Embryonic facial prominence (tissue), 1 donor: ENCODE results near the gene JAKMIP2.
A peak's percentile ranks its signal among the peaks of the same experiment; 100 is the strongest.
"Not testable (repeated sequence)": the region's sequence is repeated elsewhere in the genome, so short reads cannot be mapped to it uniquely, and the experiment has no call there.

ENCODE experiments used
- DNase-seq: peaks from one replicate; pipeline ENCODE4 v3.0.0-alpha.2; 2016; ENCODE audit errors: extremely low spot score

JAKMIP2 gene

DNA sequence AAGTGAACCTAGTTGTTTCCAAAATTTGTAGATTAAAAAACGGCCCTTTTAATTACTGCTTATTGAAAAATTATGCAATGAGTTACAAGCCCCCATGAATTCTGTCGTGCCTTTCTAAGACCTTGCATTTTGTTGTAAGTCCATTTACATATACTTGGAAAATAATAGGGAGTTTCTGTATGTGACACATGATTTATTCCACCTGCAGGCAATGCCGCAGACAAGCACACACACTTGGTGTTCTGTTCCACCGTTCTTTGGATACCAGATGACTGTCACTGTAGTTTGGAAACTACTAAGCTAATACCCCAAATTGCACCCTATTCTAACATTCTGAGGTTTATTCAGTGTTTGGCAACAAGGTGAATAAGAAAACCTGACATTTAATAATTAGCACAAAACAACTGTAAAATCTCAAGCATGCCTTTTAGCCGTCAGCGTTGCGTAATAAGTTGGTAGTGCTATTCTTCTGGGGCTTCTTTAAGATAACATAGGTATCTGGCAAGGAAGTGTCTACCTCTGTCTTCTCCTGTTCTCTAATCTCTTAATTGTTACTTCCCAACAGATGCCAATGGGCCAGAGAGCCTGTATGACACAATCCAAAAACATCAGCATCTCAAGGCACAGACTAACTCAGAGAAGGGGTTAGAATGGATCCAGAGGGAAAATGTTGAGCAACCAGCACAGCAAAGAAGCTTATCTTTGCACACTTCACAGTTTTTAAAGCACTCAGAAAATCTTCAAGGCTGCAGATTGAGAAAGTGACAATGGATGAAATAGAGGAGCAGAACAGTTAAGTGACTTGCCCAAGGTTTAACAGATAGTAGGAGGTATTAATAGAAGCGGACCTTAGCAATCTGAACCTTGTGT, 224.4 kb downstream of the JAKMIP2 start:
- DNase-seq: no peak

DNA sequence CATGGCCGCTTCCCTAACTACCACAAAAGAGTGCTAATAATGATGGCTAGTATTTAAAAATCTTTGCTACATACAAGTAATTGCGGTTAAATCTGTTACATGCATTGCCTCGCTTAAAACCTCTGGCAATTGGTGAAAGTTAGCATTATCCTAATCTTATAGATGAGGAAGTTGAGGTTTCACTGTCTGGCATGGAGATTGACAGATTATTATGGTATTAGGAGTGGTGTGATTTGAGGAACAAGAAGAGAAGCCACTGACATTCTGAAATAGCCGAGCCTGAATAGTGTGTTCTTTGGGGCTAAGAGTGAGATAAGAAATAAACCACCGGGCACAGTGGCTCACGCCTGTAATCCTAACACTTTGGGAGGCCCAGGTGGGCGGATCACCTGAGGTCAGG, 227.4 kb downstream of the JAKMIP2 start:
- no peak for DNase-seq

DNA sequence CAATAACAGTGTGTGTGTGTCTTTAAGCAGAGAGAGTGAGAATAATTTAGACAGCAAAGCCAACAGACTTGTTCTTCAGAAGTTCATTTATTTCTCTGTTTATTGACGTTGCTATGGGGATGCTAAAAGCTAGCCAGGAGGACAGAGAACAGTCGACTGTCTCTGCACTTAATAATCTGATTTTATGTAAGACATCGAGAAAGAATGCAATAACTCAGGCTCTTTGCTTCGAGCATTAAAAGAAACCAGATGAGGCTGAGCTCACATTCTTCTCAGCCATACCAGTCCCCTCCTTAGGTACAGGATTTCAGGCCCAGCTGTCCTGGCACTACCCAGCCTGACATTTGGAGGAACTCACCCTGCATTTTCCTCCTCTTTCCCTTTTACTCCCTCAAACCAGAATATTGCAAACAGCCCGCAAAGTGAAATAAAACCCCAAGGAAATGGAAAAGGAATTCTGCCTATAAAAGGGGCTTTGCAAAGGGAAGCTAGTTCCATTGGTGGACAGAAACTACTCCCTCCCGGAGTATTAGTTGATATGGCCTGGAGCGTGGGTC, 228.2 kb downstream of the JAKMIP2 start:
- DNase-seq: peak; percentile 93

DNA sequence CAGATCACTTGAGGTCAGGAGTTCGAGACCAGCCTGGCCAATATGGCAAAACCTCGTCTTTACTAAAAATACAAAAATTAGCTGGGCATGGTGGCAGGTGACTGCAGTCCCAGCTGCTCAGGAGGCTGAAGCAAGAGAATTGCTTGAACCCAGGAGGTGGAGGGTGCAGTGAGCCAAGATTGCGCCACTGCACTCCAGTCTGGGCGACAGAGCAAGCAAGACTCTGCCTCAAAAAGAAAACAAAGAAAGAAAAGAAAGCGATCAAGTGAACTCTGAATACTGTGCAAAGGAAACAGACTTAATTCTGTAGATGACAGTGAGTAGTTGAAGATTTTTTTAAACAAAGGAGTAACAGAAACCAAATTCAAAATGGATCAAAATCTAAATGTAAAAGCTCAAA, 228.7 kb downstream of the JAKMIP2 start:
- not testable (repeated sequence) for DNase-seq

DNA sequence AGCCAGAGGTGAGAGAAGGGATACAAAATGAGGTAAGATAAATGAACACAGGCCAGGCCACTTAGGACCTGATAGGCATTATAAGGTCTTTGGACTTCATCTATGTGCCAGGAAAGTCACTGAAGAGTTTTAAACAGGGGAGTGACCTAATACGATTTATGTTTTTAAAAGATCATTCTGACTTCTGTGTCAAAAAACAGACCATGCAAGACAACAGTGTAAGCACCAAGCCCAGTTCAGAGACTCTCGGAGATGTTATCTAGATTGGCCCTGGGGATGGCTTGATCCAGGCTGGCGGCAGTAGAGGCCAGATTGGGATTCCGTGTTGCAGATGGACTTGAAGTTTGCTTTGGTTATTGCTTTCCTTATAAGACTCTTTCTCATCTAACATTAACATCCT, 229.6 kb downstream of the JAKMIP2 start:
- no peak for DNase-seq

DNA sequence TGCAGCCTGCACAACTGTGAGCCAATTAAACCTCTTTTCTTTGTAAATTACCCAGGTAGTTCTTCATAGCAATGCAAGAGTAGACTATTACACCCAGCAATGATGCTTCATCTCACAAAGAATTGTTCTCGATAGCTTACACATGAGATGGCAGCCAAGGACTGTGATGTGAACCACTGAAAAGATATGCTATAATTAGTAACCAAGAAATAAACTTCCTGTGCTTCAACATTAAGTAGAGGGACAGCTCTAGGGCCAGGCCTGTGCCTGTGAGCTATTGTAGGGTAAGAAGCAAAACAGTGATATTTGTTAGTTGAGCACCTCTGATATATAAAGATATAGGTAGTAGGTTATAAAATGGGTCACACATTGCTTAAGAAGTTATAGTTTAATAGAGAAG, 230.9 kb downstream of the JAKMIP2 start:
- DNase-seq: no peak

DNA sequence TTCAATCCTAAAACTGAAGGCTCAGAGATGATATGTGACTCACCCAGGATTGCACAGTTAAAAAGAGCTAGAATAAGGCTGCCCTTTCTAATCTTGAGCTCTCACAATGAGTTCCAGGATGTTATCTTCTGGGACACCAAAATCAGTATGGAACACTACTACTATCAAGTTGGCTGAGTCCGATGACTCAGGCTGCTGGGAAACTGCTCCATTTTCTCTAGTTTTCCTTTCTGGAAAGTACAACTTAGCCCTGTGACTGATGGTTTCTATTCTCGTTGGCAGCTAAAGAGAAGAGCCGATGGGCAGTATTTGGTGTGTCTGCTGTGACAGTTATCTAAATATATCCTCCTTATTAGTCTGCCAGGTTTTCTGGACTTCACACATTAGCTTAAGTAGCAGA, 234.8 kb downstream of the JAKMIP2 start:
- DNase-seq: no peak

DNA sequence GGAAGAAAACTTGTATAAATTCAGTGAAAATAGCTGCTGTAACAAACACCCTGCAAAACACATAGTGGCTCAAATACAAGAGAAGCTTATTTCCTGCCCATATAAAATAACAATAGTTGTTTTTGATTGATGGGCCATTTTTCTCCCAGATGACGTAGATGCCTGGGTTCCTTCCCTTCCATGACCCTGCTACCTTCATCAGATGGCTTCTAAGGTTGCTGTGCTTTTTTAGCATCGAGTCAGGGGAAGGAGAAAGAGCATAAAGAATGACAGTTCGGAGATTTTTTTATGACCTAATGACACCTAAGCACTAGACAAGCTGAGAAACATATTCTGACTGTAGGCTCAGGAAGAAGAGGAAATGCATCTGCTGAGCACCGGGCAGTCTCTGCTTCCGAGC, 238.0 kb downstream of the JAKMIP2 start:
- no peak for DNase-seq

DNA sequence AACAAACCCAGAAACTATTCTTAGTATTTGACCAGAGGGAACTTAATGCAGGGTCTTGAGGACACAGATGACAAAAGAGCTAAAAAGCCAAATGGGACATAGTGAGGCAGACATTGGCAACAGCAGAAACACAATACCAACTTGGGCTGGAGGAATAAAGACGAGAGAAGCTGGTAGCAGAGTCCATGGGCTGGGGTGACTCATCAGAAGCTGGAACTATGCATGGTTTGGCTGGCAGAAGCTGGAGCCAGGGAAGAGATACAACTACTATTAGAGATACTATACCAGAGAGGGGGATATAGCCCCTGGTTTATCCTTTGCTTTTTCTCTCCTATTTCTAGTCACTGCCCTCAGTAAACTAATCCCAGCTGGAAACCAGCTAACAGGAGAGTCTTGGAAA, 243.5 kb downstream of the JAKMIP2 start:
- DNase-seq: no peak

DNA sequence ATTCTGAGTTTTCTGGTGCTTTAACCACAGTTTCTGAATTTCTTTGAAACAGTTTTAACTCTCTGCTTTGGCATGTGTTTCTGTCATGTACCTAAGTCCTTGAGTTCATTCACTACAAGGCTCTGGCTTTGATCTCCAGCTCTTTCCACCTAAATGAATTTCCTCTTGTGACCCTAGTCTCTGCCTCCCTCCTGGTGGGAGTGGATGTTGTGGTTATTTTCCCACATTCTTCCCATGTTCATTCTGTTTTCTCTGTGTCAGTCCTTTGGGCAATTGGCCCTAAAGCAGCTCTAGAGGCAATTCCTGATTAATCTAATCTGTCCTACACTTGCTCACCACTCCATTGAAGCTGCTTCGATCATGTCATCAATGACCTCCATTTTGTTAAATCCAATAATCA, 244.3 kb downstream of the JAKMIP2 start:
- DNase-seq: no peak
